KMS-11 (cell line): Measurements from ENCODE around the gene GSTM2.
"Not testable (repeated sequence)": the region's sequence is repeated elsewhere in the genome, so short reads cannot be mapped to it uniquely, and the experiment has no call there.

Source experiments
- H2AFZ ChIP-seq: fragments of 200-600 bp; sonication (generic); 2 replicates; pipeline ENCODE4 v1.6.1; 2016; ENCODE audit warnings: antibody characterized with exemption, mixed run types, low read depth
- H3K27ac ChIP-seq: fragments of 200-600 bp; sonication (generic); 2 replicates; pipeline ENCODE4 v1.6.1; 2016; ENCODE audit warnings: mild to moderate bottlenecking, mixed run types
- H3K27me3 ChIP-seq: fragments of 200-600 bp; sonication (generic); 2 replicates; pipeline ENCODE4 v1.6.1; 2017; ENCODE audit warnings: mild to moderate bottlenecking, low read depth, mixed run types, moderate library complexity; ENCODE audit not compliant: insufficient read depth
- H3K36me3 ChIP-seq: fragments of 200-600 bp; sonication (generic); 2 replicates; pipeline ENCODE4 v1.6.1; 2017; ENCODE audit warnings: mild to moderate bottlenecking, mixed run types; ENCODE audit not compliant: insufficient read depth
- H3K4me1 ChIP-seq: fragments of 200-600 bp; sonication (generic); 2 replicates; pipeline ENCODE4 v1.6.1; 2016; ENCODE audit warnings: mild to moderate bottlenecking, low read depth, mixed run types; ENCODE audit not compliant: poor library complexity, severe bottlenecking
- H3K4me2 ChIP-seq: fragments of 200-600 bp; sonication (generic); 2 replicates; pipeline ENCODE4 v1.7.0; 2016; ENCODE audit warnings: mild to moderate bottlenecking, mixed run types
- H3K4me3 ChIP-seq: fragments of 200-600 bp; sonication (generic); IDR thresholded peaks from 2 replicates; pipeline ENCODE4 v1.6.1; 2017; ENCODE audit warnings: low read depth, low read length, mixed read lengths; ENCODE audit not compliant: insufficient read depth
- H3K79me2 ChIP-seq: fragments of 200-600 bp; sonication (generic); 2 replicates; pipeline ENCODE4 v1.6.1; 2016; ENCODE audit warnings: low read depth, mixed run types; ENCODE audit not compliant: insufficient read depth
- H3K9ac ChIP-seq: fragments of 200-600 bp; sonication (generic); 2 replicates; pipeline ENCODE4 v1.6.1; 2016; ENCODE audit warnings: mild to moderate bottlenecking, mixed run types
- H4K20me1 ChIP-seq: fragments of 200-600 bp; sonication (generic); 2 replicates; pipeline ENCODE4 v1.6.1; 2016; ENCODE audit warnings: mild to moderate bottlenecking, mixed run types; ENCODE audit not compliant: insufficient read depth
- TF ChIP-seq, protein P1 (sequence below): fragments of 200-600 bp; sonication (generic); conservative IDR thresholded peaks from 2 replicates; pipeline ENCODE4 v1.6.1; 2017; ENCODE audit warnings: low read depth, mild to moderate bottlenecking, antibody characterized with exemption, low read length, moderate library complexity, mixed read lengths

GSTM2 gene

DNA sequence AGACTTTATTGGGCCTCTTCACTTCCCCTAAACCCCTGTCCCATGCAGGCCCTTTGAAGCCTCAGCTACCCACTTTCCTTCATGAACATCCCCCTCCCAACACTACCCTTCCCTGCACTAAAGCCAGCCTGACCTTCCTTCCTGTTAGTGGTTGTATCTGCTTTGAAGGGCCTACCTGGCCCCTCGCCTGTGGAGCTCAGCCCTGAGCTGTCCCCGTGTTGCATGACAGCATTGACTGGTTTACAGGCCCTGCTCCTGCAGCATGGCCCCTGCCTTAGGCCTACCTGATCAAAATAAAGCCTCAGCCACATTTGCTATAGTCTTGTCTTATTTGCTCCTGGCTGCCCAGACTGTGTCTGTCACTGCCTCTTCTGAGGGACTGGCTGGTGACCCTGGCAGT, 6.5 kb upstream of the GSTM2 start:
- no peak overlapping the region for H3K4me3 ChIP-seq
- no peak overlapping the region for H3K27ac ChIP-seq
- no peaks in the 10 kb centered on the region for H3K4me1 ChIP-seq
- H3K27me3 ChIP-seq: no peaks in the 10 kb centered on the region
- H3K79me2 ChIP-seq: no peaks in the 10 kb centered on the region
- no peak overlapping the region for H3K9ac ChIP-seq
- H3K4me2 ChIP-seq: no peak overlapping the region
- no peaks in the 10 kb centered on the region for H4K20me1 ChIP-seq
- TF ChIP-seq, protein P1, sequence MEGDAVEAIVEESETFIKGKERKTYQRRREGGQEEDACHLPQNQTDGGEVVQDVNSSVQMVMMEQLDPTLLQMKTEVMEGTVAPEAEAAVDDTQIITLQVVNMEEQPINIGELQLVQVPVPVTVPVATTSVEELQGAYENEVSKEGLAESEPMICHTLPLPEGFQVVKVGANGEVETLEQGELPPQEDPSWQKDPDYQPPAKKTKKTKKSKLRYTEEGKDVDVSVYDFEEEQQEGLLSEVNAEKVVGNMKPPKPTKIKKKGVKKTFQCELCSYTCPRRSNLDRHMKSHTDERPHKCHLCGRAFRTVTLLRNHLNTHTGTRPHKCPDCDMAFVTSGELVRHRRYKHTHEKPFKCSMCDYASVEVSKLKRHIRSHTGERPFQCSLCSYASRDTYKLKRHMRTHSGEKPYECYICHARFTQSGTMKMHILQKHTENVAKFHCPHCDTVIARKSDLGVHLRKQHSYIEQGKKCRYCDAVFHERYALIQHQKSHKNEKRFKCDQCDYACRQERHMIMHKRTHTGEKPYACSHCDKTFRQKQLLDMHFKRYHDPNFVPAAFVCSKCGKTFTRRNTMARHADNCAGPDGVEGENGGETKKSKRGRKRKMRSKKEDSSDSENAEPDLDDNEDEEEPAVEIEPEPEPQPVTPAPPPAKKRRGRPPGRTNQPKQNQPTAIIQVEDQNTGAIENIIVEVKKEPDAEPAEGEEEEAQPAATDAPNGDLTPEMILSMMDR: no peak
- no peaks in the 10 kb centered on the region for H3K36me3 ChIP-seq
- no peak overlapping the region for H2AFZ ChIP-seq

DNA sequence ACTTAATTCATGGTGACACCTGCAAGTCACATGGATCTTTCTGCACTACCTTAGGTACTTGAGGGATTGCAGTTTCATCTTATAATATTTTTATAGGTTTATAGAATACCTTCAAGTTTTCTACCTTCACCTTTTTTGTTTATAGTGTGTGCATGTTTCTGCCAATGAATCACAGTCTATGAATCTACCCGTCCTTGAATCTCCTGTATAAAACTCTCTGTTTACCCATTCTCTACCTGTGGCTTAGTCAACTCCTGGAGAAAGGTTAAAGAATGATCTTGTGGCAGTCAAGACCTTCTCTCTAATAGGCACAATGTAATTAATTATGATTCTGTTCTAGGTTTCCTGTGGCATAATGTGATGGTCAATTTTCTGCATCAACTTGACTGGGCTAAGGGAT, 3.2 kb upstream of the GSTM2 start:
- Histone ChIP-seq H3K4me2 (no peak overlapping the region), H3K79me2 (no peaks in the 10 kb centered on the region), H2AFZ (no peak overlapping the region), H3K4me3 (no peak overlapping the region), H3K27ac (no peak overlapping the region), H3K27me3 (no peaks in the 10 kb centered on the region), H3K4me1 (no peaks in the 10 kb centered on the region), H3K36me3 (no peaks in the 10 kb centered on the region), H4K20me1 (no peaks in the 10 kb centered on the region), H3K9ac (no peak overlapping the region)
- TF ChIP-seq, protein P1: no peak

DNA sequence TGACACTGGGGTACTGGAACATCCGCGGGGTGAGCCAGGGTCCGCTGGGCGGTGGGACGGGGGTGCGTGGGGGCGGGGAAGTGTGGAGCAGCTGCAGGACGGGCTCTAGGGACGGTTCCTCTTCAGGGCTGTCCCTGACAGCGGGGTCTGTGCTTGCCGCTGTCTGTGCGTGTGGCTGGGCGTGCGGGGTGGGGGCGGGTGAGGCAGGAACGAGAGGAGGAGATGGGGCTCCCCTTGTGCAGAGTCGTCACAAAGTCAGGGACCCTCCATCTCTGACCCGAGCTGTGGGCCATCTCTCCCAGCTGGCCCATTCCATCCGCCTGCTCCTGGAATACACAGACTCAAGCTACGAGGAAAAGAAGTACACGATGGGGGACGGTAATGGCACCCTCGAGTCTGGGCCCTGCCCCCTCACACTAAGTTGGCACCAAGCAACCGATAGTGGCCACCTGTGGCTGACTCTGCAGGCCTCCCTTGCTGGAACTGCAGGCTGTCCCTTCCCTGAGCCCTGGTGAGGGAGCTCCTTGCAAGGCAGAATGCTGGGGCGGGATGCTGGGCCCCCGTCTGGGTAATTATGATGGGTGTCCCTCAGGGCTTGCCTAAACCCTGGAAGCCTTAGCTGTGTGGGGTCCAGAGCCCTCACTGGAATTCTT, 392 bp downstream of the GSTM2 start:
- no peak overlapping the region for H3K9ac ChIP-seq
- no peaks in the 10 kb centered on the region for H4K20me1 ChIP-seq
- no peaks in the 10 kb centered on the region for H3K36me3 ChIP-seq
- H3K4me3 ChIP-seq: no peak overlapping the region
- no peak overlapping the region for H3K27ac ChIP-seq
- no peaks in the 10 kb centered on the region for H3K79me2 ChIP-seq
- H3K4me2 ChIP-seq: no peak overlapping the region
- TF ChIP-seq, protein P1: no peak
- H3K27me3 ChIP-seq: no peaks in the 10 kb centered on the region
- H3K4me1 ChIP-seq: peaks cover 10% of the 10 kb centered on the region
- H2AFZ ChIP-seq: no peak overlapping the region

- Histone ChIP-seq H3K4me2 (no peak overlapping the region), H3K9ac (no peak overlapping the region), H2AFZ (no peak overlapping the region), H3K27ac (no peak overlapping the region), H3K4me1 (peaks cover 10% of the 10 kb centered on the region), H3K36me3 (no peaks in the 10 kb centered on the region), H3K4me3 (no peak overlapping the region), H3K79me2 (no peaks in the 10 kb centered on the region), H3K27me3 (no peaks in the 10 kb centered on the region), H4K20me1 (no peaks in the 10 kb centered on the region)
- TF ChIP-seq, protein P1: no peak
Observed at GRCh38 chr1:109669246-109669948, 1.5 kb downstream of the GSTM2 start.

DNA sequence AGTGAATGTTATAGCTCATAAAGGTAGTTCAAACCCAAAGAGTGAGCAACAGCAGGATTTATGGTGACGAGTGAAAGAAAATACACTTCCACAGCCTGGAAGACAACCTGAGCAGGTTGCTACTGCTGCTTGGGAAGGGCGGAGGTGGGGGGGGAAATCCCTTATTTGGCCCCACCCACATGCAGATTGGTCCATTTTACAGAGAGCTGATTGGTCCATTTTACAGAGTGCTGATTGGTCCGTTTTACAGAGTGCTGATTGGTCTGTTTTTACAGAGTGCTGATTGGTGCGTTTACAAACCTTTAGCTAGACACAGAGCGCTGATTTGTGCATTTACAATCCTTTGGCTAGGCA, 2.1 kb downstream of the GSTM2 start:
- not testable (repeated sequence) for H3K36me3 ChIP-seq, H3K4me2 ChIP-seq, H3K79me2 ChIP-seq, H3K27ac ChIP-seq, H2AFZ ChIP-seq, H3K9ac ChIP-seq, H4K20me1 ChIP-seq, H3K4me3 ChIP-seq, H3K27me3 ChIP-seq
- peaks cover 10% of the 10 kb centered on the region for H3K4me1 ChIP-seq
